ENCODE measurements around the gene SMS. TPM values are rescaled to one million over a fixed set of nuclear protein-coding genes. Genes with fewer than 3 reads are reported as not detected.

SMS gene
- total RNA-seq = 132 TPM

GRCh38 chrX:21940356-21940829 lies at the start of gene SMS:
Gene SMS, plus strand, starts transcription at chrX:21940709. Its CDS starts 116 bp downstream, at chrX:21940825.

GRCh38 chrX:22032084-22032483 lies 91.6 kb downstream of the SMS start, which contains the start of gene PHEX:
Gene PHEX, plus strand, starts transcription at chrX:22032325. Its CDS starts 681 bp downstream, at chrX:22033006.

Other genes with a start within 250 kb of the SMS start
- gene SMPX, start 182.6 kb upstream of the SMS start, total RNA-seq = not detected
- gene MBTPS2, start 101.1 kb upstream of the SMS start, total RNA-seq = 21.9 TPM
- gene YY2, start 84.7 kb upstream of the SMS start, total RNA-seq = 1.4 TPM
- gene PHEX, start 91.6 kb downstream of the SMS start, total RNA-seq = 1.4 TPM